ENCODE data around the gene BBS9. TPM values are rescaled to one million over a fixed set of nuclear protein-coding genes. Genes with fewer than 3 reads are reported as not detected.

The BBS9 gene
- total RNA-seq, 1 donor from 2014 or later, result 4.2 TPM

DNA sequence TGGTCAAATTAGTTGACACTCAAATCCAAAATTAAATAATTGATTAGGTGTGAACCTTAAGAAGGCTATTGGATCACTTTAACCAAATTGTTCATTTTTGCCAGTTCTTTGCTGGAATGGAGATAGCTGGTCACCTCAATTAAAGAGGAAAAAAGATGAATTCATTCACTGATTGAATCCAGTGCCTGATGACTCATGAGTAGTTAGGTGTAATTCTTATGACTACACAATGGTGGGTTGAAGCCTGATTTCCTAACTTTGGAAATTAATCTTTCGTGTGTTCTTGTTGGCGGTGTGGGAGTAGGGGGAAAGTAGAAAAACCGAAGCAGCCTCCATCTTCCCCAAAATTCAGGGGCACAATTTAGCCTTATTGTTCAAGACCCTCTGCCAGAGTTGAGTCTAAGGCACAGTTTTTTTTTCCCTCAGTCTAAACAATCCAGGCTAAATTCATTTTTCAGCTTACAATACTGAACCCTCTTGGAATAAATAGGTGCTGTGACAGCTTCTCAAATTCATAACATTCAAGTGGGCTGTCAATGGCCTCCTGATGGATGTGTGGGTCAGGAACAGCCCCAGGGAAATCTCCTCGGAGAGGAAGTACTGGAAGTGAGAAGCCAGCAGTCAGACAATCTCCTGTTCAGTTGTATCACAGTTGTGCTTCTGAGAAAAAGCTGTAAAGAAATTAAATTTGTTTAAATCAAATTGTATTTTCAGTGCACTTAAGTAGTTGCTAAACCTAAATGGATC is 356.6 kb downstream of the BBS9 start:
- DNase-seq (ENCODE audit: low read depth), result peak; percentile 74
- Histone ChIP-seq H3K36me3 (ENCODE audit: control insufficient read depth, insufficient read depth, low read length) (no peaks in the 10 kb centered on the region), H3K27me3 (ENCODE audit: control insufficient read depth, insufficient read depth, low read length) (no peaks in the 10 kb centered on the region), H3K4me3 (ENCODE audit: low read depth, low read length) (no peak overlapping the region)
- TF ChIP-seq, protein P1, sequence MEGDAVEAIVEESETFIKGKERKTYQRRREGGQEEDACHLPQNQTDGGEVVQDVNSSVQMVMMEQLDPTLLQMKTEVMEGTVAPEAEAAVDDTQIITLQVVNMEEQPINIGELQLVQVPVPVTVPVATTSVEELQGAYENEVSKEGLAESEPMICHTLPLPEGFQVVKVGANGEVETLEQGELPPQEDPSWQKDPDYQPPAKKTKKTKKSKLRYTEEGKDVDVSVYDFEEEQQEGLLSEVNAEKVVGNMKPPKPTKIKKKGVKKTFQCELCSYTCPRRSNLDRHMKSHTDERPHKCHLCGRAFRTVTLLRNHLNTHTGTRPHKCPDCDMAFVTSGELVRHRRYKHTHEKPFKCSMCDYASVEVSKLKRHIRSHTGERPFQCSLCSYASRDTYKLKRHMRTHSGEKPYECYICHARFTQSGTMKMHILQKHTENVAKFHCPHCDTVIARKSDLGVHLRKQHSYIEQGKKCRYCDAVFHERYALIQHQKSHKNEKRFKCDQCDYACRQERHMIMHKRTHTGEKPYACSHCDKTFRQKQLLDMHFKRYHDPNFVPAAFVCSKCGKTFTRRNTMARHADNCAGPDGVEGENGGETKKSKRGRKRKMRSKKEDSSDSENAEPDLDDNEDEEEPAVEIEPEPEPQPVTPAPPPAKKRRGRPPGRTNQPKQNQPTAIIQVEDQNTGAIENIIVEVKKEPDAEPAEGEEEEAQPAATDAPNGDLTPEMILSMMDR (IDR thresholded peaks at IDR 0.05; ENCODE audit: insufficient read depth, low read length, severe bottlenecking), result no peak
- FAIRE-seq, result no peak

DNA sequence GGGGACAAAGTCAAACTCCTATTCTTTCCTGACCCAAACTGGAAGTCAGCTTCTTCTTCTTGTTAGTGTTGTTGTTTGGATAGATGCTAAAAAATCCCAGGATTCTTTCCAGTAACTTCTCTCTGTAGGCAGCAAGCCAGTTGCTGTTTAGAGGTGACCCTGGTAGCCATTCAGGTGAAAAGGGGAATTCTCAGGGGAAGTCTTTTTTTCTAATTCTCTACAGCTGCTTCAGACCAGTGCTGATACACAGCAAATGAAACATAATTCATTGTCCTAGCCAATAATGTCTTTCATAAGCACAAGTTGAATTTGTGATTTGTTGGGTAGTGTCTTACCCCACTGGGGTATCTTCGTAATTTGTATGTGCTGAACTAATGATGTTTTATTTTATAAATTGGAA is 357.3 kb downstream of the BBS9 start:
- no peak for DNase-seq (ENCODE audit: low read depth)
- no peak overlapping the region for H3K4me3 ChIP-seq (ENCODE audit: low read depth, low read length)

DNA sequence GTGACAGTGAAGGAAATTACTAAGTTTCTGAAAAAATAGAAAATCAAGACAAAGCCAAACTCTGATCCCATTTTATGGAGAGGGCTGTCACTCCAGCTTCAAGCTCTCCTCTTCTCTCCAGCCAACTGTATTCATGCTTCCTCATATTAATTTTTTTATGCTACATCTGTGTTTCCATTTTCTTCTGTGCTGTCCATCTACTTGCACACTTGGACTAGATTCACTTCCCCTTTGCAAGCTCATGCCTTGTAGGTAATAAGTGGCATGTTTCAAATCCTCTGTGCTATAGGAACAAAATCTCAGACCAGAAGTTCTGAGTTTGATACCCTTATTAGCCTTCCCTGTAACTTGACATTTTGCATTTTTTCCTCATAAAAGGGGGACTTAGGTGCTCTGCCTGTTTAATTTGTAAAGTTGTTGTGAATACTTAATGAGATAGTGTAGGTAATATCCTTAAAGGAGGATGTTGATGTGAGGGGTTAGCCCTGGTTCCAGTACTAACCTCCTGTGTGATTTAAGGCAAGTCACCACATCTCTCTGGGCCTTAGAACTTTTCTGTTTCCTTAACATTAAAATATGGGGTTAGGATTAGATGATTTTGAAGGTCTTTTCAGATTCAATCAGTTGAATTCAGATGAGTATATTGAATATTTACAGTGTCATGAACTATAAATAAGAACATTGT is 358.8 kb downstream of the BBS9 start:
- no peaks in the 10 kb centered on the region for H3K36me3 ChIP-seq (ENCODE audit: control insufficient read depth, insufficient read depth, low read length)
- H3K4me3 ChIP-seq (ENCODE audit: low read depth, low read length), result no peak overlapping the region
- H3K27me3 ChIP-seq (ENCODE audit: control insufficient read depth, insufficient read depth, low read length), result no peaks in the 10 kb centered on the region
- TF ChIP-seq, protein P1 (IDR thresholded peaks at IDR 0.05; ENCODE audit: insufficient read depth, low read length, severe bottlenecking), result no peak
- no peak for DNase-seq (ENCODE audit: low read depth)
- FAIRE-seq, result no peak

More for the DNA sequence above, 357.3 kb downstream of the BBS9 start:
- no peaks in the 10 kb centered on the region for H3K27me3 ChIP-seq (ENCODE audit: control insufficient read depth, insufficient read depth, low read length)
- no peak for FAIRE-seq
- H3K36me3 ChIP-seq (ENCODE audit: control insufficient read depth, insufficient read depth, low read length), result no peaks in the 10 kb centered on the region
- TF ChIP-seq, protein P1 (IDR thresholded peaks at IDR 0.05; ENCODE audit: insufficient read depth, low read length, severe bottlenecking), result no peak

DNA sequence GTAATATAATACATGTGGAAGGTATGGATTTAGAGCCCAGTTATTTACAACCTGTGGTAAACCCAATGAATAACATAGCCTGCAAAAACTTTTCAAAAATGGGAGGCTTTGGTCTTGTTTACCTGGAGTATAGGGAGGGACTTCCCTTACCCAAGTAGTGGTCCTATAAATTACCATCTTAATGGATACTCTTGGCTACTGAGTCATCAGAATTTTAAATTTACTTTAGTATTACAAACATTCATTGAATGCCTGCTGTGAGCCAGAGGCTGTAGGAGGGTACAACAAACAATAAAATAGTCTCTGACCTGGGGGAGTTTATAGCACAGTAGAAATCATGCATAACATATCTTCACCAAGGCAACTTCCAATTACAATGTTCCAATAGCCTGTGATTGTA is 365.1 kb downstream of the BBS9 start:
- Histone ChIP-seq H3K27me3 (ENCODE audit: control insufficient read depth, insufficient read depth, low read length) (no peaks in the 10 kb centered on the region), H3K4me3 (ENCODE audit: low read depth, low read length) (no peak overlapping the region), H3K36me3 (ENCODE audit: control insufficient read depth, insufficient read depth, low read length) (no peaks in the 10 kb centered on the region)
- FAIRE-seq, result no peak
- no peak for DNase-seq (ENCODE audit: low read depth)
- TF ChIP-seq, protein P1 (IDR thresholded peaks at IDR 0.05; ENCODE audit: insufficient read depth, low read length, severe bottlenecking), result no peak

DNA sequence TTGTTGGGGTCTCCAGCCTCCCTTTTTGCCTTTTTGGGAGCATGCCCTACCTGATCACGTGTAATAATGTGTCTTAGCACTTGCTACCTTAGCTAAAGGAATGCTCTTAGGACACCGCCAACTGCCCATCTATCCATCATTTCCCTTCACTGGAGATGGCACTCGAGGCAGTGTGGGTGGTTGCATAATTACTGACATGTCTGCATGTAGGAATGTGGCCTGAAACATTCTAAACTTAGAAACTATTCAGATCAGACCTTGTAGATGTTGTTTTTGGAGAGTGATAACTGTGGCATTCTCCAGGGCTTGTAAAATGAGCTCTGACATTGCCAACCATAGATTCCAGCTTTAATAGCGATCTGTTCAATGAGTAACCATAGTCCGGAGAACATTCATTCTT is 365.8 kb downstream of the BBS9 start:
- TF ChIP-seq, protein P1 (IDR thresholded peaks at IDR 0.05; ENCODE audit: insufficient read depth, low read length, severe bottlenecking), result no peak
- no peak for FAIRE-seq

More for the DNA sequence above, 365.8 kb downstream of the BBS9 start:
- DNase-seq (ENCODE audit: low read depth), result no peak
- no peaks in the 10 kb centered on the region for H3K27me3 ChIP-seq (ENCODE audit: control insufficient read depth, insufficient read depth, low read length)
- H3K36me3 ChIP-seq (ENCODE audit: control insufficient read depth, insufficient read depth, low read length), result no peaks in the 10 kb centered on the region
- H3K4me3 ChIP-seq (ENCODE audit: low read depth, low read length), result no peak overlapping the region

Data from bronchial epithelial cell (primary cell).